GM19239 (cell line): ENCODE results near the gene ZNF621.
"Not testable (repeated sequence)": the region's sequence is repeated elsewhere in the genome, so short reads cannot be mapped to it uniquely, and the experiment has no call there.

Experiments
- DNase-seq: peaks from one replicate; pipeline ENCODE4 v3.0.0; 2011; ENCODE audit warnings: low spot score; ENCODE audit not compliant: insufficient read length
- FAIRE-seq: peaks from 2 replicates; lab custom pipeline; 2011; peaks lifted over from hg19 to GRCh38; lab: Jason Lieb, UNC

The ZNF621 gene

DNA sequence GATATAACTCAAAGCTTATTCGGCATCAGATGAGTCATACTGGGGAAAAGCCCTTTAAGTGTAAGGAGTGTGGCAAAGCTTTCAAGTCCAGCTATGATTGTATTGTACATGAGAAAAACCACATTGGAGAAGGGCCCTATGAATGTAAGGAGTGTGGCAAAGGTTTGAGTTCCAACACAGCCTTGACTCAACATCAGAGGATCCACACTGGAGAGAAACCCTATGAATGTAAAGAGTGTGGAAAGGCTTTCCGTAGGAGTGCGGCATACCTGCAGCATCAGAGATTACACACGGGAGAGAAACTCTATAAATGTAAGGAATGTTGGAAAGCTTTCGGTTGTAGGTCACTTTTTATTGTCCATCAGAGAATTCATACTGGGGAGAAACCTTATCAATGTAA lies 7.5 kb downstream of the ZNF621 start:
- FAIRE-seq = no peak

DNA sequence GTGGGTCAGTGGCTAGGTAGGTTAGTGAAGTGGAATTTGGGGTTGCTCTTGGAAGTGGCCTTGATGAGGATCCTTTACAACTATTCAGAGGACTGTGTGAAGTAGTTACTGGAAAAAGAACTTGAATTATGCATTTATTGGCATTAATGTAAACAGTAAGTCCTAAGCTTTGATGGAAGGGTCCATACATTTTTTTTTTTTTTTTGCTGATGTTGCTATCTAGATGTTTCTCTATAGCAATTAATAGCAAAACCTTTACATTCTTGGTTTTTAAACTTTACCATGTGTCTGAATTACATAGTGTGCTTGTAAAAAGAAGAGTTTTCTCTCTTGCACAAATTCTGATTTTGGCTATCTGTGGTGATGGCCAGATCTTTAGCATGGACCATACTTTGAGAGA lies 9.5 kb downstream of the ZNF621 start:
- no peak for FAIRE-seq

More for the DNA sequence above, 7.5 kb downstream of the ZNF621 start:
- no peak for DNase-seq

DNA sequence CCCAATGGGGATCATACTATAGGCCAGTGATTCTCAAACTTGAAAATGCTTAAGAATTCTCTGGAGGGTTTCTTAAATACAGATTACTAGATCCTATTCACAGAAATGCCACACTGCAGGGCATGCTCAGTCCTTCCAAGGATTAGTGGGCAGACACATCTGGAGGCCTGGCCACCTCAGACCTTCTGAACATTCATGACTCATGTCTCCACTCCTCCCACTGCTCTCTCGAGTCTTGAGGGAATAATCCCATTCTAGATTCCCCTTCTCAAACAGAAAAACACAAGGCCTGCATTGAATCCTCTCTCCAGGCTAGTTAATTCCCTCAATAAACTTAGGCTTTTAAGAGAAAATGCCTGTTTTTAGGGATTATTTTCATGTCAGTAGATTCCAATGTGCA lies 22.1 kb downstream of the ZNF621 start:
- DNase-seq (no peak), FAIRE-seq (no peak)

More for the DNA sequence above, 9.5 kb downstream of the ZNF621 start:
- DNase-seq = no peak

DNA sequence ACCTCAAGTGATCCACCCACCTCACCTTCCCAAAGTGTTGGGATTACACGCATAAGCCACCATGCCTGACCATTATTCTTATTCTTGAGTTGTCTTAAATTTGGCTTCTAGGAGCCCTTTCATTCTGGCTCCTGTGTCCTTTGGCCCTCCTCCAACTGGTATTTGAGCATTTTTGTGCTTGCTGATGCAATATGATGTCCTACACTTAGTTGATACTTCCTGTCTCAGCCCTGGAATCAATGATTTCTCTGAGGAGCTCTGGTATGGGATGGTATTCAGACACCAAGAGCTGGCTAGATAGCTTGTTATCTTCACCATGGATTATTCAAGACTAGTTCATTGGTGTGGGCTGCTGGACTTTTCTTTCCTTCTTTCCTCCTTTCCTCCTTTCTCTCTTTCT lies 25.4 kb downstream of the ZNF621 start:
- no peak for FAIRE-seq
- no peak for DNase-seq

DNA sequence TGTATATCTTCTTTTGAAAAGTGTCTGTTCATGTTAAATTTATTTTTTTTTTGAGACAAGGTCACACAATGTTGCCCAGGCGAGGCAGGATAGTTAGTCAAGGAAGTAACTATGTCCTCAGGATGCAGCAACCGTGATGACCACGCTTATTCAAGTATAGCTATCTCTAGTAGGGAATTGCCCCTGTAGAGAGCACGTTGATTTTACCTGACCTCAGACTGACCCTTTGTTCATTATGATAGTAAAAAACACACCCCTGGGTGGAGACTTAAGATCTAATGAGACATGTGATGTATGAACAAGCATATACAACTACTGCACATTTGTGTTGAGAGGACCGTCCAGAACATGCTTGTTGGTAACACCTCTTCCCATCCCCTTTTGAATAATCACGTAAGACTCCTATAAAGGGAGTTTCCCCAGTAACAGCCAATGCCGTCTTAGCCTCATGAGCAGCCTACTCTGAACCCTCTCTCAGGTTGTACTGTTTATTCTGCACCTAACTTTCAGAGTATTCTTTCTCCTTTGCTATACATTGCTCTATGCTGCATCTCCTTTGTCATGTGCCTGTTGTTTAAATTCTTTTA lies 32.9 kb downstream of the ZNF621 start:
- FAIRE-seq = no peak

DNA sequence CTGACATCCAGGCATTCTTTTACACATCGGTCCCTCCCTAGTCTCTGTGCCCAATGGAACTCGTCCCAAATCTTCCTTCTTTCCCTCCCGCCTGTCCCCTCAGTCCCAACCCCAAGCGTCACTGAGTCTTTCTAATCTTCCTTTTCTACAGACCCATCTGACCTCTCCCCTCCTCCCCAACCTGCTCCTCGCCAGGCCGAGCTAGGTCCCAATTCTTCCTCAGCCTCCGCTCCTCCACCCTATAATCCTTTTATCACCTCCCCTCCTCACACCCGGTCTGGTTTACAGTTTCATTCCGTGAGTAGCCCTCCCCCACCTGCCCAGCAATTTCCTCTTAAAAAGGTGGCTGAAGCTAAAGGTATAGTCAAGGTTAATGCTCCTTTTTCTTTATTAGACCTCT lies 37.7 kb downstream of the ZNF621 start:
- DNase-seq, FAIRE-seq: not testable (repeated sequence)

More for the DNA sequence above, 32.9 kb downstream of the ZNF621 start:
- DNase-seq = no peak

DNA sequence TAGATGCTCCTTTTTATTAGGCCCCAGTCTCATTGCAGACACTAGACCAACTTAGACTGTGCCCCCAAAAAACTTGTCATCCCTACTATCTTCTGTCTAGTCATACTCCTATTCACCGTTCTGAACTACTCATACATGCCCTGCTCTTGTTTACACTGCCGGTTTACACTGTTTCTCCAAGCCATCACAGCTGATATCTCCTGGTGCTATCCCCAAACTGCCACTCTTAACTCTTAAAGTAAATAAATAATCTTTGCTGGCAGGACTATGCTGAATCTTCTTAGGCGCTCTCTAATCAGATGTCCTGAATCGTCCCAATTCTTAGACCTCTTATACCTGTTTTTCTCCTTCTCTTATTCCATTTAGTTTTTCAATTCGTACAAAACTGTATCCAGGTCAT lies 40.9 kb downstream of the ZNF621 start:
- not testable (repeated sequence) for FAIRE-seq, DNase-seq

DNA sequence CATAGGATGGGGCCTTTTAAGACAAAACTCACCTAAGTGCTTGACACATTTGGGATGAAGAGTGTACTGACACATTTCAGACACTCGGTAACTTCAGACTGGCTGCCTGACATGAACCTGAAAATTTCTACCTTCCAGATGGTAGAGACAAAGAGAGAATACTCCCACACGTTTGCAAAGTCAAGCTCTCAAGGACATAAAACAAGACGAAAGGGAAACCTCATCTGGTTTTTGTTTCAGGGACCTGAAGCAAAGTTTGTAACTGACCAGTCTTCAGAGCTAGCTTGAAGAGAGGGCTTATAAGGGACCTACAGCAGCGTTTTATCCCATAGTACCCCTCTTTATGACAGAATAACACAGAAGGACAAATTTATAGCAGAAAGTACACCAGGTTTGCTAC lies 41.9 kb downstream of the ZNF621 start:
- FAIRE-seq (no peak), DNase-seq (no peak)

- no peak for FAIRE-seq
- no peak for DNase-seq
These were observed 47.8 kb downstream of the ZNF621 start for GRCh38 chr3:40572588-40572987.

DNA sequence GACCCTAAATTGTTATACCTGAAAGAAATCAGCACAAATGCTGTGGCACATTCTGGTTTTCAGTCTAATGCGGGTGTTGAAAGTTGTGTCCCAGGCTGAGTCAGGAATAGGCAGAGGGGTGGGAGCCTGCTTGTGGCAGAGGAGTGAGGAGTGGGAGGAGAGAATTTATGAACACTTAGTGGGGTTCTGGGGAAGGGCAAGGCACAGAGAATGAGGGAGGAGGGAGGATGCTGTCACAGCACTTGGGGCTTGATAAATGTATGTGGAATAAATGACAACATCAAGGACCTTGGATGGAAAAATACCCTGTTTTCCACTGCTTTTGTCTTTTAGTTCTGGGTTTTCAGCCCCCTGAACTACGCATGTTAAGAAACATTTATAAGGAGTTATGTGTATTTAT lies 49.3 kb downstream of the ZNF621 start:
- no peak for FAIRE-seq
- no peak for DNase-seq

GRCh38 chr3:40574661-40575060 lies 49.9 kb downstream of the ZNF621 start:
- FAIRE-seq (no peak), DNase-seq (no peak)

DNA sequence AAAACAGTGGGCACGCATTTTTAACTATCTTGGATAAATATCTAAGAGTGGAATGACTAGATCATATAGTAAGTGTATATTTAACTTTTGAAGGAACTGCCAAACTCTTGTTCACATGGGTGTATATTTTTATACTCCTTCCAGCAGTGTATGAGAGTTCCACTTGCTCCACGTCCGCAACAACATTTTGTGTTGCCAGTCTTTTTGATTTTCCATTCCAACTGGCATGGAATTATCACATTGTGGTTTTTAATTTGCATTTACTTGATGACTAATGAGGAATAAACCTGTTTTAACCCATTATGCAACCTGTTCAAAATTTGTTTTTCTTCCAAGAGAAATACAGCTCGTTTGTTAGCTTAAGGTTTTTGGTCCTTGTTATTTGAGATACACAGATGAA lies 51.6 kb downstream of the ZNF621 start:
- DNase-seq (no peak), FAIRE-seq (no peak)

DNA sequence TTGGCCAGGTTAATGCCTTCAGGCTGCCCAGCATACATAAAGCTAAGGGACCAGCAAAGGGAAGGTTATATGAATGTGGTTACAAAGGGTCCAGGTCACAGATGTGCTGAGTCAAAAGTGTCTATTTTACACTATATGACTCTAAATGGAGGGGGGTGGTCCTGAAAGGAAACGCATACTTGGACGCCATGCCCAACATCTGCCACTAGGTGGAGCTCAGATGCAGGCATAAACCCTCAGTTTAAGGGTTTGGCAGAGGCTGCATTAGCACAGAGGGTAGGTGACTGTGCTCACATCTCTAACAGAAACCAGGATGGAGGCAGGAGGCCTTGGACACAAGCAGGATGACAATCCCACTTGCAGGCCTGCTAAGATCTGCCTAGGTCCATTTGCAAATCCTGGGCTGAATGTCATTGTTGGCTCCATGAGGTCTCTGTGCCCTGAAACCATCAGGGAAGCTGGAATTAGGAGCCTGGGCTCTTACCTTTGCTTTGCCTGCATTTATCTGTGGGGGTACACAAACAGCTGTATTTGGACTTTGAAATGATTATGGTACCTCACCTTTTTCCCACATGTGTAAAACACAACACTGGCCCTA lies 55.8 kb downstream of the ZNF621 start:
- peak; percentile 47 for DNase-seq
- FAIRE-seq = peak; percentile 87

- FAIRE-seq = no peak
- DNase-seq = no peak
These were observed 56.4 kb downstream of the ZNF621 start for GRCh38 chr3:40581166-40581565.

GRCh38 chr3:40582401-40583027 lies 57.8 kb downstream of the ZNF621 start:
- no peak for FAIRE-seq

DNA sequence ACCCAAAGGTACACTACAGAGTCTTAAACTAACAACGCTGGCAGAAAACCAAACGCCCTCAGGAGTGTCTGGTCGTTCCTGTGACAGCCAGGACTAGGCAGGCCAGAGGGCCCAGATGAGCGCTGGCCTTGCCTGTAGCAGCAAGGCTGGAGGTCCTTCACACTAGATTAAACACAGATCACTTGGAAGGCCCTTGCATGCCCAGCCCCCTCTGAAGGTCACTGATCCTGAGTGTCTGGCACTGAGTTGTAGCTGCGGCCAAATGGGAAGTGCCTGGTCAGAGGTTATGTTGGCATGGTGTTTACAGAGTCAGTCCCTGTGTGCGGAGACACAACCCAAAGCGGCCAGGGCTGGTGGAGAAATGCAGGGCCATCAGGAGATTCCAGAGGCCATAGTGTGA lies 58.9 kb downstream of the ZNF621 start:
- DNase-seq = no peak
- no peak for FAIRE-seq

More at GRCh38 chr3:40582401-40583027, 57.8 kb downstream of the ZNF621 start:
- DNase-seq = no peak

GRCh38 chr3:40584625-40585189 lies 59.9 kb downstream of the ZNF621 start:
- DNase-seq (peak; percentile 32), FAIRE-seq (peak; percentile 78)

DNA sequence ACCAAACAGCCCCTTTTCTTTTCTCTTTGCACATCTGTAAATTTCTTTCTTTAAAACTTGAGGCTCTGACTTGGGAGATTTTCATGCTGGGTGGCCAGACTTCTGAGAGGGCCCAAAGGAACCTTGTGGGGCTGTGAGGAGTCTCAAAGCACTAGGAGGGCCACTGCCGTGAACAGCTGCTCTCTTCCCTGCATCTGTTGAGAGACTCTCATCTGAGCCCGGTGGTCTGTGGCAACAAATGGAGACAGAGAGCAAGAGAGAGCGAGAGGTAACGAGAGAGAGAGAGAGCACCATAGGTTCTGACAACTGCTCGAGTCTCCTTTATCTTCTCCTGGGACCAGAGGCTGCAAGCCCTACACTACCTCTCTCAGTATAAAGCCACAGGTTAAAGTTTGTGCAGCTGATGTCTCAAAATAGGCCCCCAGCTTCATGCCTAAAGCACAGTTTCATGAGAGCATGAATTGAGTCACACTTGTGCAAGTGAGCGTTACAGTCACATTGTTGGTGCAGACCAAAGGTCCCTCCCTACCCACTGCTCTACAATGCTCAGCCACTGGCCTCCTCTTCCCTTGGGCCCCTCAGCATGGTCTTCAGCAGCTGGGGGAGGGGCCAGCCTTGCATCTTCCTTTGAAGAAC lies 60.7 kb downstream of the ZNF621 start:
- no peak for DNase-seq

DNA sequence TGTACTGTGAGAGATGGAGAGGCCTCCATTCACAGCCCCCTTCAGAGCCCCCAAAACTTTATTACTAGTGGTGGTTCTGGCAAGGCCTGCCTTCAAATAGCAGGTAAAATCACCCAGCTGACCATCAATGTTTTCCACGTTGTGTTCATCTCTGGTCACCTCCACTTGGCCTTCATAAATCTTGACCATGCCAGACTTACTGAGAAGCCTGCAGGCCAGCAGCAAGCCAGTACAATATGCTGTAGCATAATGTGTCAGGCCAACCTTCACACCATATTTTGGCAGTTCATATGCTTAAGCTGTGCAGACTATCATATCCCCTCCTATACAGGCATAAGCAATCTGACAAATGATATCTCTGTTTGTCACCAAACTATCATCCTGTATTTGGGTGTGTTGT lies 62.1 kb downstream of the ZNF621 start:
- no peak for FAIRE-seq
- no peak for DNase-seq

More for the DNA sequence above, 60.7 kb downstream of the ZNF621 start:
- FAIRE-seq = no peak

- no peak for DNase-seq
These were observed 63.6 kb downstream of the ZNF621 start for GRCh38 chr3:40588406-40588805.

More at GRCh38 chr3:40588406-40588805, 63.6 kb downstream of the ZNF621 start:
- no peak for FAIRE-seq
